ENCODE results near the gene HLCS.
"Not testable (repeated sequence)": the region's sequence is repeated elsewhere in the genome, so short reads cannot be mapped to it uniquely, and the experiment has no call there.

Gene HLCS

DNA sequence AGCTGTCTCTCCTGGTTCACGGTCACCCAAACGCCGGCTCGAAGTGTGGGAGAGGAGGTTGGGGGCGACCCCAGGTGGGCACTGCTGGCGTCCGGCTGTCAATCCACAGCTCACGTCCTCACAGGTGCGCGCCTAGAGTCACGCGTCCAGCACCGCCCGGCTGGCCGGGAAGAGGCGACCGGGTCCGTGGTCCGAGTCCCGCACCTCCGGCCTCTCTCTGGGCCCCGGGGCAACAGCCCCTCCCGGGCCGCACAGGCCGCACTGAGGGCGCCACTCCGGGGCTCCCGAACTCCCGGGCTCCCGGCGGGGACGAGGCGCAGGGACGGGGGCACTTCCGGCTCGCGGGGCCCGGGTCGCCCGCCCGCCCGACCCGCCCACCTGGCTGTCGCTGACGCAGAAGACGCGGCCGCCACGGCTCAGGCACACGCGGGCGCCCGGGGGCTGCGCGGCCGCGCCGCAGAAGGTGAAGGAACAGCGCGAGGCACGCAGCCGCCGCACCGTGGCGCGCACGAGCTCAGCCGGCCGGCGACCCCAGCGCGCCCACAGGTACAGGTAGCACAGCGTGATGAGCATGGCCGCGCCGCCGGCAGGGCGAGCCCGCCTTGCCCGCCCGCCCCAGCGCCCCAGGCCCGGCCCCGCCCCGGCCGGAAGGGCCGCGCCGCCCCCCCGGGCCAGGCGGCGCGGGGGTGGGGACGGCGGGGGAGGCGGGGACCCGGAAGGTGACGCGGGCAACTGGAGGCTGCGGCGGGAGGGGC is at the start of gene HLCS:
TSS of gene HLCS (minus strand) at position 604 of the 755 bp plus-strand sequence. CDS start at position 573, 31 bp downstream.
- DNase-seq (ENCODE audit: low read depth), result peak; percentile 36

DNA sequence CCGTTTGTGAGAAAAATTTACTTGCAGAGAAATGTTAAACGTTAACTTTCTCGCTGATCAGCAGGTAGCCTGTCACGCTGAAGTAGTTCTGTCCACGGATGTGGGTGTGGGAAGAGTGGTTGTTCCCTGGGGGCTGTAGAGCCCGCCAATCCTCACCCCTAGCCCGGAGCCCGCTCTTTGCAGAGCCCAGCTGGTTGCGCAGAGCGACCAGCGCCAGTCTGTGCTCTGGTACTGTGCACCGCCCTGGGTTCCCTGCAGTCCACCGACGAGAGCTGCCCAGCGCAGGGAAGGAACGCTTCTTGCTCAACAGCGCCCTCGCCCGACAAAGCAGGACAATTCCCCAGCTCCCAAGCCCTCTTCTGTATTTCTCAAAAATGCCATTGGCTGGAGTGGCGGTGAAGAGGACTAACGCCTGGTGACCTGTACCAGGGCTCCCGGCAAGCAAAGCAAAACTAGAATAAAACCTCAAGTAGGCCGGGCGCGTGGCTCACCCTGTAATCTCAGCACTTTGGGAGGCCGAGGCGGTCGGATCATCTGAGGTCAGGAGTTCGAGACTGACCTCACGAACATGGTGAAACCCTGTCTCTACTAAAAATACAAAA is 43.4 kb upstream of the HLCS start:
- peak; percentile 76 for DNase-seq (ENCODE audit: low read depth)

DNA sequence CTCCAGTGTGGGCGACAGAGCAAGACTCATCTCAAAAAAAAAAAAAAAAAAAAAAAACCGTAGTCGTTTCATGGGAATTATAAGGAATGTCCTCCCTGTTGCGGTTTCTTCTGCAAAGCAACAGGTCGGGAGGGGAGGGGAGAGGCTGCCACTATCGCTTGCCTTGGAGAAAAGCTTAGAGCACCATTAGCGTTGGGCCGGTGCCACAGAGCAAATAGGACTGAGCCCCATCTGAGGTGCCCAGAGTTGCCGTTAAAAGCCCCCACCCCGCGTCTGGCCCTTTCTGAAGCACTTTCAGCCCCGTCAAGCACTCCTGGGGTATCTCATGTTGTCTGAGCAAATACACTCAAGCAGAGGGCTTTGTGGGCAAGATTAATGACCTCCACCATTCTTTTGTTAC is 42.3 kb upstream of the HLCS start:
- no peak for DNase-seq (ENCODE audit: low read depth)

DNA sequence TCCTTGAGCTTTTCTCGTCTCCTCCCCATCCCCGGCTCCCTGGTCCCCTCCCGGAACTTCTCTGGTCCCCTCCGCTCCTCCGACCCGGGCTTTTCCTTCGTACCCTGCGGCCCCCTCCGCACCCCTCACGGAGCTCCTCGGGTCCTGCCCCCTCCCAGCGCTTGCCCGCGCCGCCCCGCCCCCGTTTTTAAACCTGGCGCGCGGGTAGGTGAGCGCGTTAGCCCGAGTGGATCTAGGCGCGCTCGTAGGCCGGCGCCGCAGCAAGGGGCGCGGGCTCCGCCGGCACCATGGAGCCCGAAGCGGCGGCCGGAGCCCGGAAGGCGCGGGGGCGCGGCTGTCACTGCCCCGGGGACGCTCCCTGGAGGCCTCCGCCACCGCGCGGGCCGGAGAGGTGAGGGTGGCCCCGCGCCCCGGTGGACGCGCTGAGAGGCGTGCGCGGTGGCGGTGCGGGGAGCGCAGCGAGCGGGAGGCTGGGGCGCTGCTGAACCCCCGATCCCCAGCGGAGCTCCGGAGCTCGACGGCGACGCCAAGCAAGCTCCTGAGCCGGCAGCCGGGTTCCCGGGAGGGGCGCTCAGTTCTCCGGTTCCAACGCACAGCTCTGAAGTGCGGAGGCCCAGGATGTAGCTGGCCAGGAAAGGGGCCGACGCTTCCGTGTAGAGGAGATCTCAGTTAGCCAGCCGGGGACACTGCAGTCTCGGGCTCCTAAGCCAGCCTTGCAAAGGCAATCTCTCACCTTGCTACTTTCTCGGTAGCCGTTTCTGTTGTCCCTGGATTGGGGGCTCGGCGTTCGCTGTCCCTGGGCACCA is 40.2 kb upstream of the HLCS start, which contains the start of gene RIPPLY3:
TSS of gene RIPPLY3 (plus strand) at position 217 of the 806 bp plus-strand sequence. CDS start at position 288, 71 bp downstream.
- no peak for DNase-seq (ENCODE audit: low read depth)

DNA sequence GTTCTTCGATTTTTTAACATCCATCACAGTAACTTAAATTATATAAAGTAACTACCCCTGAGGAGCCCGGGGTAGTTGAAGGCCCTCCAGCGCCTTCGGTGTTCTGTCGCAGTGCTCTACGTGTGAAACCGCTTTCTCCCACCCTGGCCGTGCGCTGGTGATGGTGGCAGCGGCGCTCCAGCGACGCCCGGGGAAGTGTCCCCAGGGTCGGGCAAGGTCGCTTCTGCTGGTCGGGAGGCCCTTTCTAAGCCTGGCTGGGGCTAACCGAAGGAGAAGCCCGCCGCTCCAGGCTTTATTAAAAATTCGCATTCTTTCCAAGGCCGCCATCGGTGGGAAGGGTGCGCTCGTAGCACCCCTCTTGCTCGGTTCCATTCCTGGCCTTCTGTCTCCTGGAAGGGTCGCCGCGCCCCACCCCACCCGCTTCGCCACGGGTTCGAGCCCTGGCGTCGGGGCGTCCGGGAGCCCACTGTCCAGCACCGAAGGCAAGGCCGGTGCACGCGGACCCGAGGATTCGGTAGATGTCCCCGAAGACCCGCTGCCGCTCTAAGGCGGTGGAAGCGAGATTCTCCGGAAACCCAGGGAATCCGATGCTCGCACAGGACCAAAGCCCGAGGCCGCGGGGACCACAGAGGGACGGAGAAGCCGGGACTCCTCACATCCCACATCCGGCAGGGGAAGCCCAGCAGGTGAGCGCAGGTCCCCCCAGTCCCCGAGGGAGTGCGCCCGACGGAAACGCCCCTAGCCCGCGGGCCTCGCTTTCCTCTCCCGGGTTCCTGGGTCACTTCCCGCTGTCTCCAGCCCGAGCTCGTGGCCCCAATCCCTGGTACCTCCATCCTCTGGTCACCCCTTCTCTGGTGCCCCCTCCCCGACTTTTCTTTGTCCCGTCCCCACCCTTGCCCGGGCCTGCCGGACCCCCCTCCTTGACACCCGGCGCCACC is 39.3 kb upstream of the HLCS start:
- DNase-seq (ENCODE audit: low read depth), result no peak

DNA sequence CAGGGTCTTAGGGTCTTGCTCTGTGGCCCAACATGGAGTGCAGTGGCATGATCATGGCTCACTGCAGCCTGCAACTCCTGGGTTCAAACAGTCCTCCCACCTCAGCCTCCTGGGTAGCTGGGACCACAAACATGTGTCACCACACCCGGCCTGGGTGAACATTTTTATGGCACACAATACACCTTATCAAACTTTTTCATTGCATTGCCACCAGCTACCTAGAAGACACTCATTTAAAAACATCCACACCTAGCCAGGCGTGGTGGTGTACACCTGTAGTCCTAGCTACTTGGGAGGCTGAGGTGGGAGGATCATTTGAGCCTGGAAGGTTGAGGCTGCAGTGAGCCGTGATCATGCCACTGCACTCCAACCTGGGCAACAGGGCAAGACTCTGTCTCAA is 37.4 kb upstream of the HLCS start:
- not testable (repeated sequence) for DNase-seq (ENCODE audit: low read depth)

DNA sequence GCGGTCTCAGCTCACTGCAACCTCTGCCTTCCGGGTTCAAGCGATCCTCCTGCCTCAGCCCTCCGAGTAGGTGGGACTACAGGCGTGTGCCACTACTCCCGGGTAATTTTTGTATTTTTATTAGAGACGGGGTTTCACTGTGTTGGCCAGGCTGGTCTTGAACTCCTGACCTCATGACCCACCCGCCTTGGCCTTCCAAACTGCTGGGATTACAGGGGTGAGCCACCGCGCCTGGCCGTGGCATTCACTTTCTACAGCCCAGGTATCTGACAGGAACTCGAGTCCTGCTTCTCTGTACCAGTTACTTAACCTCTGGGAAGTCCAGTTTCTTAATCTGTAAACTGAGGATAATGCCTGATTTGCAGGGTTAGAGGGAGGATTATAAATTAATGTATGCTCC is 36.4 kb upstream of the HLCS start:
- not testable (repeated sequence) for DNase-seq (ENCODE audit: low read depth)

DNA sequence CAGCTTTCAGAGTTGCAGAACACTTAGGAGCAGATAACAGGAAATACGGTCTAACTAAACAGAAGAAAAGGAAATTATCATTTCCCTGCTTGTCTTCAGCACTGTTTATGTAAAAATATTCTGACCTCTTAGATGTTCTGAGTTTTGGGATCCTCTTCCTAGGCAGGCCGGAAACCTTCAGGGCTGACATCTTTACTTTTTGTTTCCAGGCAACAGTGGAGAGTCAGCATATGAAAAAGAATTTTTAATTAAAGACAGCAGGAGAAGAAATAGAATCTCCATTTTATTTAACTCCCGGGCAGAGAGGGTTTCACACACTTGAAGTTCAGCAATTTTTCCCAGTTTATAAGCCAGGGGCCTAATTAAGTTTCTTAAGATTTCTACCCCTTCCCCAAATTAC is 35.0 kb upstream of the HLCS start:
- no peak for DNase-seq (ENCODE audit: low read depth)

DNA sequence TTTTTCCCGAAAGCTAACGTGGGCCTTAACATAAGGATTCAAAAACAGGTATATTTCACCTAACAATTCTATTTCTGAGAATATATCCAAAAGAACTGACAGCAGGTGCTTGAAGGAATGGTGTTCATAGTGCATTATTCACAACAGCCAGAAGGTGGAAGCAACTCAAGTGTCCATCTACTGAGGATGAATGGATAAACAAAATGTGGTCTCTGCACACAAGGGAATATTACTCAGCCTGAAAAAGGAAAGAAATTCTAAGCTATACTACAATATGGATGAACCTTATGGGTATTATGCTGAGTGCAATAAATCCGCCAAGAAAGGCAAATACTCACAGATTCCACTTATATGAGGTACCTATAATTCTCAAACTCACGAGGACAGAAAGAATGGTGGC is 33.9 kb upstream of the HLCS start:
- DNase-seq (ENCODE audit: low read depth), result no peak

DNA sequence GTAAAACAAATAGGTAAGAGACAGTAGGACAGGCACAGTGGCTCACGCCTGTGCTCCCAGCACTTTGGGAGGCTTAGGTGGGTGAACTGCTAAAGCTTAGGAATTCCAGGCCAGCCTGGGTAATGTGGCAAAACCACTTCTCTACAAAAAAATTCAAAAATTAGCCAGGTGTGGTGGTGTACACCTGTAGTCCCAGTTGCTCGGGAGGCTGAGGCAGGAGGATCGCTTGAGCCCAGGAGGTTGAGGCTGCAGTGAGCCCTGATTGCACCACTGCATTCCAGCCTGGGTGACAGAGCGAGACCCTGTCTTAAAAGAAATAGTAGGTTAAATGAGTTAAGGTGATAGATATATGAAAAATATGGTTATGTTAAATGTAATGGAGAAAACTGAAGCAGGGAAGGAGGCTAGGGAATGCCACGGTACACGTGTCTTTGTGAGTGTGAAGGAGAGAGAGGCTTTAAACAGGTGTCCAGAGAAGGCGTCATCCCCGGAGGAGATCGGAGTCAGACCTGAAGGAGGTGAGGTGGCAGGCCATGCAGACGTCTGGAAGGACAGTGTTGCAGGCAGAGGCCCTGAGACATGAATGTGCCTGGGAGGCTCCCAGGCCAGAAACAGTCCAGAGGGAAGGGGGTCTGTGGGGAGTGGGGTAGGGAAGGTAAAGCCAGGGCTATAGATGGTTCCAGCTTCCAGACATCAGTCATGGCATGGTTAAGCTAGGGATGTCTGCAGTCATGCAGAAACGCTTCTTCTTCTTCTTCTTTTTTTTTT is 32.8 kb upstream of the HLCS start:
- no peak for DNase-seq (ENCODE audit: low read depth)

DNA sequence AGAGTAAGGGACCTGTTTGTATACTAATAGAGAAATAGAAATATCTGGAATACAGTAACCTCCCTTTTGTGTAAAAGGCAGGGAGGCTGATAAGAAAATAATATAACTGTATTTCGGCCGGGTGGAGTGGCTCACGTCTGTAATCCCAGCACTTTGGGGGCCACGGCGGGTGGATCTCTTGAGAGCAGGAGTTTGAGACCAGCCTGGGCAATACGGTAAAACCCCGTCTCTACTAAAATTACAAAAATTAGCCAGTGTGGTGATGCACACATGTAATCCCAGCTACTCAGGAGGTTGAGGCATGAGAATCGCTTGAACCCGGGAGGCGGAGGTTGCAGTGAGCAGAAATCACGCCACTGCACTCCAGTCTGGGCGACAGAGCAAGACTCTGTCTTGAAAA is 28.8 kb upstream of the HLCS start:
- not testable (repeated sequence) for DNase-seq (ENCODE audit: low read depth)

DNA sequence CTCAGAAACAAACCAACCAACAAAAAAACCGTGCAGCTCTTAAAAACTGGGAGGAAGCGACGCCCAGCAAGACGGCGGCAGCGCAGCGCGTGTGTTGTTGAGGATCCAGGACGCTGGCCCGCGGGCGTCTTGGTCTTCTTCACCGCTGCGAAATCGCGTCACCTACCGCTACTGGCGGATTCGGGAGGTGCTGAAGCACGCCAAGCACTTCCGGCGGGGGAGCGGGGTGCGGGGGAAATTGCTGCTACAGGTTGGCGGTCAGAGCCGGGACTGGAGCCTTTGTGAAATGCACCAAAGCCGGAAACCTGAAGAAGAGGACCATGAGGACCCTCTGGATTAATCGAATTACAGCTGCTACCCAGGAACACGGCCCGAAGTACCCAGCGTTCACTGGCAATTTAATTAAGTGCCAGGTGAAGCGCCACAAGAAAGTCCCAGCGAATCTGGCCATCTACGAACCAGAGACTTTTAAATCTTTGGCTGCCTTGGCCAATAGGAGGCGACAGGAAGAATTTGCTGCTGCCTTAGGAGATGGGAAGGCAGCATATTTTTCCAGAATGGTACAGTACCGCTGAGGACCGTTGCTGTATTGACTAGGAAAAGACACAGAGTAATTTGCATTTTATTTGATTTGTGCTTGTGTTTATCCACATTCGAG is 28.2 kb upstream of the HLCS start:
- no peak for DNase-seq (ENCODE audit: low read depth)

DNA sequence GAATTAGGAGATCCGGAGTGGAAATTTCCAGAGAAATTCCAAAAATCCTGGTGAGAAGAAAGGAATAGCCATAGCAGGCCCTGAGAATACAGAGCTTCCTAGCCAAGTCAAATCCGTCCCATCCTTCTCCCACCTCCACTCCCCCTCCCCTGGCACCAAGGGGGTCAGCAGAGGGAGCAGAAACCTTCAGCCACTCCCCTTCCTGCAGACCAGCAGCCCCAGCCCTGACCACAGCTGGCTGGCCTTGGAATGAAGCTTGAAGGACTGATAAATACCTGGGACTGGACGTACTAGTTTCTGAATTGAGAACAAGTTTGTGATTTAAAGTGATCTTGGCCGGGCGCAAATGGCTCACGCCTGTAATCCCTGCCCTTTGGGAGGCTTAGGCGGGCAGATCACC is 26.2 kb upstream of the HLCS start:
- DNase-seq (ENCODE audit: low read depth), result no peak

DNA sequence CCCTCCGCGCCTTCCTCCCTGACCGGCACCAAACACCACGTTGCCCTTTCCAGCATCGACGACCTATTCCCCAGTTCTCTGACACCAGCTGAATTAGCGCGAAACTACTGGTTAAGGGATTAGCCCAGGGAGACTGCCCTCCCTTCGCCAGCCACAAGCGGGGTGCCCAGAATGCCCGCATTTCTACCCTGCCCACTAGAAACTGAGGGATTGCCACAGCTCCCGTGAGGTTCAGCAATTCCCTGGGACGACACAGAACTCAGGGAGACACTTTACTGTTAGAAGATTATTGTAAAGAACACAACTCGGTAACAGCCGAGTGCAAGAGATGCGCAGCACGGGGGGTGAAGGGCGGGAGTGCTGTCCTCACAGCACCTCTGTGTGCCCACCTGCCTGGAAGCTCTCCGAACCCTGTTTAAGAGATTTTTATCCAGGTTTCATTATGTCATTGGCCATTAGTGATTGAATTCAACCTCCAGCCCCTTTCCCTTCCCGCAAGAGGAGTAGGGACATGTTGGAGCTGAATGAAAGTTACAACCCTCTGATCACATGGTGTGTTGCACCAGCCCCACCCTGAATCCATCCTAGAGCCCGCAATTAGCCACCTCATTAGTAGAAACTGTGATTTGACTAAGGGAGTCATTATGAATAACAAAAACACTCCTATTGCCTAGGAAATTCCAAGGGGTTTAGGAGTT is 24.2 kb upstream of the HLCS start:
- DNase-seq (ENCODE audit: low read depth), result no peak

DNA sequence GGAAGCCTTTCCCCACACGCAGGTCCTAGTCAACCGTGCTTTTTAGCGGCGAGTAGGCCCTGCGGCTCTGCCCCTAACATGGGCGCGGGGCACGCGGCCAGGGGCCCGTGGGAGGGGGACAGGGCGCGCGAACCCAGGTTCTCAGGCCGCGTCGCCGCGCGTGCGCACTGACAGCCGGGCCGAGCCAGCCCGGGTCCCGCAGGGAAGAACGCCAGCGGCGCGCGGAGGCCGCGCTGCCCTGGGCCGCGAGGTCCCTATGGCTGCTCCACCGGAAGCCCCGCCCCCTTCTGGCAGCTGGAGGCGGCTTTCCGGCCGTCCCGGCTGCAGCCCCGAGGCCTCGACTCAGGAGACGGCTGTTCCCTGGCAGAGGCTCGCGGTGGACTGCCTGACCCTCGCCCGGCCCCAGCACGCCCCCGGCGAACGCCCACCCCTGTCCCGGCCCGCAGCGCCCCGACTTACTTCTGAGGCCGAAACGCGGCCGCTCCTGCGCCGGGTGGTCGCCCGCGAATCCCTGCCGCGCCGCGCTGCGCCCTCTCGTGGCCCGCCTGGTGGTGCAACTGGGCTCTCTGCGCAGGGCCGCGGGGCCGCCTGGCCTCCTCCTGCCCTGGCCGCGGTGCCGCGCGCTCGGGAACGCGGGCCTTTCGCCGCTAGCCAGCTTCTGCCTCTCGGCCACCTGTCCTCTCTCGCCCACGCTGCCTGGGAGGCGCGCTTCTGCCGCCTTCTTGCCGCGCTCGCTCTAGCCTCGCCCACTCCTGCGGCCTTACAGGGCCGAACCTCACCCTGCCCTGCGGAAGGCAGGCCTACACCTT is 23.4 kb upstream of the HLCS start:
- DNase-seq (ENCODE audit: low read depth), result peak; percentile 86

DNA sequence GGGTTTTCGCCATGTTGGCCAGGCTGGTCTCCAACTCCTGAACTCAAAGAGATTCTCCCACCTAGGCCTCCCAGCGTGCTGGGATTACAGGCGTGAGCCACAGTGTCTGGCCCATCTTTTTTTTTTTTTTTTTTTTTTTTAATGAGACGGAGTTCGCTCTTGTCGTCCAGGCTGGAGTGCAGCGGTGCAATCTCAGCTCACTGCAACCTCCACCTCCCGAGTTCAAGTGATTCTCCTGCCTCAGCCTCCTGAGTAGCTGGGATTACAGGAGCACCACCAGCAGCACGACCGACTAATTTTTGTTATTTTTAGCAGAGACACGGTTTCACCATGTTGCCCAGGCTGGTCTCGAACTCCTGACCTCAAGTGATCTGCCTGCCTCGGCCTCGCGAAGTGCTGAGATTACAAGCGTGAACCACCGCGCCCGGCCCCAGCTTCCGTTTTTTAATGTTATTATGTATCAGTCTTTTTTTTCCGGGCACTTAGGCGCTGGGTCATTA is 22.8 kb upstream of the HLCS start:
- DNase-seq (ENCODE audit: low read depth), result not testable (repeated sequence)

DNA sequence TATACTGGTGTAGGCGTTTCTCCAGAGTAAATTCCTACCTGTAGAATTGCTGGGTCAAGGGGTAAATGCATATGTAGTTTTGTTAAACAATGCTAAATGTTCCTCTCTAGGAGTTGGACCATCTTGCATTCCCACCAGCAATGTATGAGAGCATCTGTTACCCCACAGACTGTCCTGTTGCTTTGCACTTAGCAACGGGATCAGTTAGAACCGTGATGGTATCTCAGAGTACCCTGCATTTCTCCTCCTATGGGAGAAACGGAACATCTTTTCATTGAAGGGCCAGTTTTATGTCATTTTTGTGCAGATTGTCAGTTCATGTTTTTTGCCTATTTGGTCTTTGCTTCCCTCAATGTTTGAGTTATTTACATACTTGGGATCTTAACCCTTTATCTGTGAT is 22.1 kb upstream of the HLCS start:
- no peak for DNase-seq (ENCODE audit: low read depth)

DNA sequence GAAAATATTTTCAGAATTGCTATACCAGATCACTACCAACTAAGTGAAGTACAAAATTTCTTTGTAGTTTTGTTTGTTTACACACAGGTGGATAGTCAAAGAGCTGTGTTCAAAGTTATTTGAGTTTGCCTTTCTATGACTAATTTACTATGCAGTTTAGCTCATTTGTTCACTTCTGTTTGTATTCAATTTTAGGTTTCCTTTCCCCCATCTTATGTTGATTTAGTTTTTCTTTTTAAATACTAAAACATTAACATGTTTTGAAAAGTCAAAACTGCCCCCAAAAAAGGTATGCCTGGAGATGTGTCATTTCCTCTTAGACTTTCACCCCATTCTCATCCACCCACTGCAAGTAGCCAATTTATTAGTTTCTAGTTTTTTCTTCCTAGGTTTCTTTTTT is 21.4 kb upstream of the HLCS start:
- DNase-seq (ENCODE audit: low read depth), result no peak

All from stromal cell of bone marrow (primary cell).